ENCODE results near the gene CD9.

Gene CD9

GRCh38 chr12:6262211-6262610 is 62.0 kb downstream of the CD9 start:
- H3K27ac ChIP-seq (ENCODE audit: low read length), result no peak overlapping the region

GRCh38 chr12:6262623-6263022 is 62.4 kb downstream of the CD9 start:
- Histone ChIP-seq H3K4me1 (ENCODE audit: insufficient read depth, low read length) (no peaks in the 10 kb centered on the region), H4K20me1 (ENCODE audit: insufficient read depth, low read length) (no peaks in the 10 kb centered on the region), H3K27ac (ENCODE audit: low read length) (no peak overlapping the region), H3K4me2 (ENCODE audit: insufficient read depth, low read length) (no peak overlapping the region), H3K4me3 (ENCODE audit: low read depth in 1 of 2, low read length in 2 of 2) (no peak overlapping the region), H3K9ac (ENCODE audit: low read depth, low read length) (no peak overlapping the region), H2AFZ (ENCODE audit: low read depth, low read length) (no peak overlapping the region), H3K27me3 (ENCODE audit: insufficient read depth, low read length, poor library complexity) (peaks cover 3% of the 10 kb centered on the region), H3K9me3 (ENCODE audit: insufficient read depth, low read length, severe bottlenecking) (no peaks in the 10 kb centered on the region), H3K36me3 (ENCODE audit: insufficient read depth, low read length) (no peaks in the 10 kb centered on the region), H3K79me2 (ENCODE audit: insufficient read depth, low read length) (no peaks in the 10 kb centered on the region)
- DNase-seq, result no peak
- no peak for ATAC-seq (ENCODE audit: insufficient read depth, low read depth)
- TF ChIP-seq EZH2 (IDR thresholded peaks at IDR 0.05; ENCODE audit: borderline replicate concordance, low read depth, low read length, severe bottlenecking) (no peak), CTCF (IDR thresholded peaks at IDR 0.05; ENCODE audit: borderline replicate concordance, extremely low read depth, low read length, poor library complexity, severe bottlenecking) (no peak)

More at GRCh38 chr12:6262211-6262610, 62.0 kb downstream of the CD9 start:
- ATAC-seq (ENCODE audit: insufficient read depth, low read depth), result no peak
- peaks cover 3% of the 10 kb centered on the region for H3K27me3 ChIP-seq (ENCODE audit: insufficient read depth, low read length, poor library complexity)
- H3K9me3 ChIP-seq (ENCODE audit: insufficient read depth, low read length, severe bottlenecking), result no peaks in the 10 kb centered on the region
- DNase-seq, result no peak
- no peak overlapping the region for H3K4me2 ChIP-seq (ENCODE audit: insufficient read depth, low read length)
- H3K4me3 ChIP-seq (ENCODE audit: low read depth in 1 of 2, low read length in 2 of 2), result no peak overlapping the region
- H3K79me2 ChIP-seq (ENCODE audit: insufficient read depth, low read length), result no peaks in the 10 kb centered on the region
- no peak overlapping the region for H3K9ac ChIP-seq (ENCODE audit: low read depth, low read length)
- H2AFZ ChIP-seq (ENCODE audit: low read depth, low read length), result no peak overlapping the region
- no peaks in the 10 kb centered on the region for H3K36me3 ChIP-seq (ENCODE audit: insufficient read depth, low read length)
- H3K4me1 ChIP-seq (ENCODE audit: insufficient read depth, low read length), result no peaks in the 10 kb centered on the region
- TF ChIP-seq EZH2 (IDR thresholded peaks at IDR 0.05; ENCODE audit: borderline replicate concordance, low read depth, low read length, severe bottlenecking) (no peak), CTCF (IDR thresholded peaks at IDR 0.05; ENCODE audit: borderline replicate concordance, extremely low read depth, low read length, poor library complexity, severe bottlenecking) (no peak)
- no peaks in the 10 kb centered on the region for H4K20me1 ChIP-seq (ENCODE audit: insufficient read depth, low read length)

- Histone ChIP-seq H4K20me1 (ENCODE audit: insufficient read depth, low read length) (no peaks in the 10 kb centered on the region), H3K4me3 (ENCODE audit: low read depth in 1 of 2, low read length in 2 of 2) (no peak overlapping the region), H2AFZ (ENCODE audit: low read depth, low read length) (no peak overlapping the region), H3K27me3 (ENCODE audit: insufficient read depth, low read length, poor library complexity) (peaks cover 5% of the 10 kb centered on the region), H3K4me1 (ENCODE audit: insufficient read depth, low read length) (no peaks in the 10 kb centered on the region), H3K9me3 (ENCODE audit: insufficient read depth, low read length, severe bottlenecking) (no peaks in the 10 kb centered on the region), H3K36me3 (ENCODE audit: insufficient read depth, low read length) (no peaks in the 10 kb centered on the region), H3K9ac (ENCODE audit: low read depth, low read length) (no peak overlapping the region), H3K27ac (ENCODE audit: low read length) (no peak overlapping the region), H3K79me2 (ENCODE audit: insufficient read depth, low read length) (no peaks in the 10 kb centered on the region), H3K4me2 (ENCODE audit: insufficient read depth, low read length) (no peak overlapping the region)
- DNase-seq (no peak), ATAC-seq (ENCODE audit: insufficient read depth, low read depth) (no peak)
- TF ChIP-seq CTCF (IDR thresholded peaks at IDR 0.05; ENCODE audit: borderline replicate concordance, extremely low read depth, low read length, poor library complexity, severe bottlenecking) (no peak), EZH2 (IDR thresholded peaks at IDR 0.05; ENCODE audit: borderline replicate concordance, low read depth, low read length, severe bottlenecking) (no peak)
Measured at GRCh38 chr12:6263931-6264330, 63.7 kb downstream of the CD9 start.

All from DND-41 (cell line).